Endothelial cell (in vitro differentiated cells): ENCODE results near the gene URB2. TPM values are rescaled to one million over a fixed set of nuclear protein-coding genes. Genes with fewer than 3 reads are reported as not detected.

Experiments
- DNase-seq: peaks from one replicate; pipeline ENCODE4 v3.0.0; 2021; ENCODE audit warnings: low spot score
- H3K27ac Mint-ChIP-seq: one replicate; pipeline ENCODE4 v1.8.0; 2021; ENCODE audit warnings: mixed read lengths, inconsistent platforms; ENCODE audit not compliant: unreplicated experiment
- H3K27me3 Mint-ChIP-seq: one replicate; pipeline ENCODE4 v1.8.0; 2021; ENCODE audit warnings: mild to moderate bottlenecking, moderate library complexity, mixed read lengths, inconsistent platforms; ENCODE audit not compliant: unreplicated experiment
- H3K36me3 Mint-ChIP-seq: one replicate; pipeline ENCODE4 v1.8.0; 2021; ENCODE audit warnings: mild to moderate bottlenecking, low read depth, mixed read lengths, inconsistent platforms; ENCODE audit not compliant: unreplicated experiment
- H3K4me1 Mint-ChIP-seq: one replicate; pipeline ENCODE4 v1.8.0; 2021; ENCODE audit warnings: mild to moderate bottlenecking, mixed read lengths, inconsistent platforms; ENCODE audit not compliant: unreplicated experiment
- H3K4me3 Mint-ChIP-seq: one replicate; pipeline ENCODE4 v1.8.0; 2021; ENCODE audit warnings: mild to moderate bottlenecking, mixed read lengths, inconsistent platforms; ENCODE audit not compliant: unreplicated experiment
- H3K9me3 Mint-ChIP-seq: one replicate; pipeline ENCODE4 v1.8.0; 2021; ENCODE audit warnings: mixed read lengths, inconsistent platforms; ENCODE audit not compliant: unreplicated experiment
- total RNA-seq: library from RNA; stranded (reverse); fragmentation: NEBNext Ultra II Directional; extraction: Animal tissue kit (Norgen Biotek cat#: 25700); gene quantifications from one replicate; pipeline ENCODE4 v1.2.1, GENCODE V29; 2021; ENCODE audit not compliant: unreplicated experiment
- TF ChIP-seq, protein P1 (sequence below): fragments of 200-600 bp; sonication (generic); IDR thresholded peaks from one replicate; pipeline ENCODE4 v1.5.0; 2021; ENCODE audit warnings: antibody characterized with exemption; ENCODE audit not compliant: unreplicated experiment

The URB2 gene
- total RNA-seq, 1 donor from 2014 or later: 10.6 TPM

DNA sequence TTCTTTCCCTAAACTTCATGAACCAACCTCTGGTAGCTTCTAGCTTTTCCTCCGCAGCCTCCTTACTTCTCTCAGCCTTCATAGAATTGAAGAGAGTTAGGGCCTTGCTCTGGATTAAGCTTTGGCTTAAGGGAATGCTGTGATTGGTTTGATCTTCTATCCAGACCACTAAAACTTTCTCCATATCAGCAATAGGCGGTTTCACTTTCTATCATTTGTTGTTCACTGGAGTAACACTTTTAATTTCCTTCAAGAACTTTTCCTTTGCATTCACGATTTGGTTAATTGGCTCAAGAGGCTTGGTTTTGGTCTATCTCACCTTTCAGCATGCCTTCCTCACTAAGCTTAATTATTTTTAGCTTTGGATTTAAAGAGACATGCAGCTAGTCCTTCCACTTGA is 5.1 kb downstream of the URB2 start:
- H3K27me3 Mint-ChIP-seq: peaks cover 4% of the 10 kb centered on the region
- H3K4me1 Mint-ChIP-seq: peaks cover 17% of the 10 kb centered on the region
- H3K9me3 Mint-ChIP-seq: no peaks in the 10 kb centered on the region
- H3K27ac Mint-ChIP-seq: no peak overlapping the region
- H3K36me3 Mint-ChIP-seq: peaks cover 15% of the 10 kb centered on the region
- TF ChIP-seq, protein P1, sequence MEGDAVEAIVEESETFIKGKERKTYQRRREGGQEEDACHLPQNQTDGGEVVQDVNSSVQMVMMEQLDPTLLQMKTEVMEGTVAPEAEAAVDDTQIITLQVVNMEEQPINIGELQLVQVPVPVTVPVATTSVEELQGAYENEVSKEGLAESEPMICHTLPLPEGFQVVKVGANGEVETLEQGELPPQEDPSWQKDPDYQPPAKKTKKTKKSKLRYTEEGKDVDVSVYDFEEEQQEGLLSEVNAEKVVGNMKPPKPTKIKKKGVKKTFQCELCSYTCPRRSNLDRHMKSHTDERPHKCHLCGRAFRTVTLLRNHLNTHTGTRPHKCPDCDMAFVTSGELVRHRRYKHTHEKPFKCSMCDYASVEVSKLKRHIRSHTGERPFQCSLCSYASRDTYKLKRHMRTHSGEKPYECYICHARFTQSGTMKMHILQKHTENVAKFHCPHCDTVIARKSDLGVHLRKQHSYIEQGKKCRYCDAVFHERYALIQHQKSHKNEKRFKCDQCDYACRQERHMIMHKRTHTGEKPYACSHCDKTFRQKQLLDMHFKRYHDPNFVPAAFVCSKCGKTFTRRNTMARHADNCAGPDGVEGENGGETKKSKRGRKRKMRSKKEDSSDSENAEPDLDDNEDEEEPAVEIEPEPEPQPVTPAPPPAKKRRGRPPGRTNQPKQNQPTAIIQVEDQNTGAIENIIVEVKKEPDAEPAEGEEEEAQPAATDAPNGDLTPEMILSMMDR: no peak
- DNase-seq: no peak
- no peak overlapping the region for H3K4me3 Mint-ChIP-seq

DNA sequence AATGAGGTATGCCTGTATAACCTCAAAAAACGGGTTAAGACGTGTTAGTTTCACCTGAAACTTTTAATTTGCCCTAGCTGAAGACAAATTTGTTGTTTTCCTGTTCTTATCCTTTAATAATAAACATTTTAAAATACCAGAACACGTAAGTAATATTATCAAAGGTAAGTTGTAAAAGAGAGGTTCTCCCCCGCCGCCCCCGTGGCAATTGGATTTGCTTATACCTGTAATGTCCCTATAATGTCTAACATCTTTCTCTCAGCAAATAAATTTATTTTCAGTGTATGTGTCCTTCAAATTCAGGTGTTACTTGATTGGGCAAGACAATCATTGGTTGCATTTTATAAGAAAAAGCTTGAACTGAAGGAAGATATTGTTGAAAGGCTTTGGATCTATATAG is 5.9 kb downstream of the URB2 start:
- peaks cover 12% of the 10 kb centered on the region for H3K36me3 Mint-ChIP-seq

DNA sequence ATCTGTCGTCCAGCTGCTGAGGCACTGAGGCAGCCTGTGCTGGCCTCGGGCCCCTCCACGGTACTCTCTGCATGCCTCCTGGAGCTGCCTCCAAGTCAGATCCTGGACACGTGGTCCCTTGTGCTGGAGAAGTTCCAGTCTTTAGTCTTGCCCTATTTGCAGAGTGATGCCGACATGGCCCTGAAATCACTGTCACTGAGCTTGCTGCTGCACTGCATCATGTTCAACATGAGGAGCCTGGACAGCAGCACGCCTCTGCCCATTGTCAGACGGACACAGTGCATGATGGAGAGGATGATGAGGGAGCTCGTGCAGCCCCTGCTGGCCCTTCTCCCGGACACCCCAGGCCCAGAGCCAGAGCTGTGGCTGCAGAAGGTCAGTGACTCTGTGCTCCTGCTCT is 10.0 kb downstream of the URB2 start:
- DNase-seq: no peak
- Mint-ChIP-seq H3K9me3 (no peaks in the 10 kb centered on the region), H3K4me1 (peaks cover 4% of the 10 kb centered on the region), H3K36me3 (peaks cover 15% of the 10 kb centered on the region), H3K4me3 (no peak overlapping the region), H3K27me3 (no peaks in the 10 kb centered on the region), H3K27ac (no peak overlapping the region)
- TF ChIP-seq, protein P1: no peak

More for the DNA sequence above, 5.9 kb downstream of the URB2 start:
- no peak overlapping the region for H3K27ac Mint-ChIP-seq
- H3K9me3 Mint-ChIP-seq: no peaks in the 10 kb centered on the region
- peaks cover 11% of the 10 kb centered on the region for H3K4me1 Mint-ChIP-seq
- peaks cover 2% of the 10 kb centered on the region for H3K27me3 Mint-ChIP-seq
- no peak for DNase-seq
- no peak overlapping the region for H3K4me3 Mint-ChIP-seq
- TF ChIP-seq, protein P1: no peak

DNA sequence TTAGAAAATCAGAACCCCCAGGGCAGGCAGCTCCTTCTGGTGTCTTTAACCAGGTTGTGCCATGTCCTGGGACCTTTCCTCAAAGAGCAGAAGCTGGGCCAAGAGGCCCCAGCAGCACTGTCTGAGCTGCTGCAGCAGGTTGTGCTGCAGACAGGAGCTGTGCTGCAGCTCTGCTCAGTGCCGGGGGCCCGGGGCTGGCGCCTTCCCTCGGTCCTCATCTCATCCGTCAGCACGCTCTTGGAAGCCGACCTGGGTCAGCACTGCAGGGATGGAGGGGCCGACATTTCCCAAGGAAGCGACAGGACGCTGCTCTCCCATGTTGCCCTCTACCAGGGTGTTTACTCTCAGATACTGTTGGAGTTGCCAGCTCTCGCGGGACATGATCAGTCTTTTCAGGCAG is 11.7 kb downstream of the URB2 start:
- Mint-ChIP-seq H3K9me3 (no peaks in the 10 kb centered on the region), H3K36me3 (peaks cover 15% of the 10 kb centered on the region), H3K4me1 (no peaks in the 10 kb centered on the region), H3K27ac (no peak overlapping the region), H3K27me3 (no peaks in the 10 kb centered on the region), H3K4me3 (no peak overlapping the region)
- DNase-seq: no peak
- TF ChIP-seq, protein P1: no peak

DNA sequence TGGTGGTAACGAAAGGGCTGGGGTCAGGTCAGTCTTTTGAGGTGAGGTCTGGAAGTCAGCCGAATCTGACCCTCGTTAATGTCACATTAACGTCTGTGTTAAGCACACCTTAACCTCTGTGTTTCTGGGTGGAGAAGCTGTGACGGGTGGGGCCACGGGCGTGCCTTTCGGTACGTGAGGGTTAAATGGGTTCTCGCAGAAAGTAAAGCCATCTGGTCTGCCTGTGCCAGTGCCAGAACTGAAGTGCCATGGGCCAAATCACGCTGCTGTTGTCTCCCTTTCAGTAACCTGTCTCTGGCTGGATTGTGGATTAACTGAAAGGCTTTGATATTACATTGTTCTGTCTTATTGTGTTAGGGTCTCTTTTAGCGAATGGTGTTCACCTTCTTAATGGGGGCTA is 14.4 kb downstream of the URB2 start:
- H3K36me3 Mint-ChIP-seq: peaks cover 15% of the 10 kb centered on the region
- no peak overlapping the region for H3K27ac Mint-ChIP-seq
- H3K4me1 Mint-ChIP-seq: no peaks in the 10 kb centered on the region

More for the DNA sequence above, 14.4 kb downstream of the URB2 start:
- Mint-ChIP-seq H3K4me3 (no peak overlapping the region), H3K27me3 (no peaks in the 10 kb centered on the region), H3K9me3 (no peaks in the 10 kb centered on the region)
- DNase-seq: no peak
- TF ChIP-seq, protein P1: no peak
